ENCODE data around the gene TACSTD2. TPM values are rescaled to one million over a fixed set of nuclear protein-coding genes. Genes with fewer than 3 reads are reported as not detected.
"Not testable (repeated sequence)": the region's sequence is repeated elsewhere in the genome, so short reads cannot be mapped to it uniquely, and the experiment has no call there.

Gene TACSTD2
- polyA plus RNA-seq, 1 donor from 2014 or later: not detected

DNA sequence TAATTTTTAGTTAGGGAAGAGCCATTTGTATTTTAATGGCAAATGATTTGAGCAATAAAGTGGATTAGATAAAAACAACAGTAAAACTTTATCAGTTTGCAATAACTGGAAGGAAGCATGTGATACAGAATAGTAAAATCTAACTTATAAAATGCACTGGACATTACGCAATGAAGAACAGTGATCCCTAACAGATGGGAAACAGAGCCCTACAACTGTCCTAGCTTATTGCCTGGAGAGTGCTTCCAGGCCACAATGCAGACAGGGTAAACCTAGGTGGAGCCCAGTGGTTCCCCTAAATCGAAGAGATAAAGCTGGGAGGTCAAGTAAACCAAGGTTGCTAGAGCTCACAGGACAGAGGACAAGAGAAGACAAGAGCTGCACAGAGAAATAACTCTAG, 37.5 kb downstream of the TACSTD2 start:
- no peak overlapping the region for H3K4me2 ChIP-seq (ENCODE audit: low read length)
- TF ChIP-seq CTCF (IDR thresholded peaks at IDR 0.05; ENCODE audit: poor library complexity, severe bottlenecking) (no peak), REST (IDR thresholded peaks at IDR 0.05; ENCODE audit: borderline replicate concordance) (no peak), EP300 (conservative IDR thresholded peaks at IDR 0.05; ENCODE audit: poor library complexity, severe bottlenecking) (no peak), EZH2 (IDR thresholded peaks at IDR 0.05; ENCODE audit: borderline replicate concordance, insufficient read depth, low read length, poor library complexity, severe bottlenecking) (no peak), POLR2AphosphoS5 (IDR thresholded peaks at IDR 0.05) (no peak), TAF1 (IDR thresholded peaks at IDR 0.05; ENCODE audit: low read depth) (no peak)
- no peak overlapping the region for H2AFZ ChIP-seq (ENCODE audit: low read depth, low read length)
- H3K4me3 ChIP-seq (ENCODE audit: low read length): no peak overlapping the region
- H3K9ac ChIP-seq (ENCODE audit: low read length): no peak overlapping the region
- no peaks in the 10 kb centered on the region for H3K9me2 ChIP-seq (ENCODE audit: insufficient read depth, low read length)
- no peak overlapping the region for H3K27ac ChIP-seq (ENCODE audit: low read length)
- H3F3A ChIP-seq (ENCODE audit: insufficient read depth, low read length, poor library complexity, severe bottlenecking): no peaks in the 10 kb centered on the region
- no peaks in the 10 kb centered on the region for H3K9me3 ChIP-seq (ENCODE audit: low read length)
- no peaks in the 10 kb centered on the region for H3K79me2 ChIP-seq (replicated peaks; ENCODE audit: insufficient read depth, low read length)
- H3K27me3 ChIP-seq (ENCODE audit: insufficient read depth, low read depth, low read length): no peaks in the 10 kb centered on the region
- H4K20me1 ChIP-seq (ENCODE audit: insufficient read depth): no peaks in the 10 kb centered on the region
- H3K36me3 ChIP-seq (ENCODE audit: insufficient read depth, low read length): no peaks in the 10 kb centered on the region

DNA sequence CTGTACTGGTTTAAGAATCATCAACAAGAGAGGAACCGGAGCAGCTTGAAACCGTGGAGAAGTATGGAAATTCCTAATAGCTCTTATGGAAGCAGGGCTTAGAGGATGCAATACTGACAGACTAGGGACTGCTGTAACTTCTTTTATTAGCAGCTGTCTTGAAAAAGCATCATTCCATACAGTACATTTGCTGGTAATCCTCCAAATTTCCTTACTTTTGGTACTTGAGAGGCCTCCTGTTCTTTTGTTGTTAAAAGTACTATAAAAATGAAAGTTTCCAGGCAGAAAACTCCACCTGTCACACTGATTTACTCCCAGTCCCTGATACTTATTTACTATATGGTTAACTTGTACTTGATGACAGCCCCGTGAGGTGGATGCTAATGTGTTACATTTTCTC, 38.2 kb downstream of the TACSTD2 start:
- TF ChIP-seq MXI1 (conservative IDR thresholded peaks at IDR 0.05; ENCODE audit: poor library complexity, severe bottlenecking) (no peak), REST (IDR thresholded peaks at IDR 0.05; ENCODE audit: borderline replicate concordance) (no peak), CTCF (IDR thresholded peaks at IDR 0.05; ENCODE audit: poor library complexity, severe bottlenecking) (no peak), POLR2AphosphoS5 (IDR thresholded peaks at IDR 0.05) (no peak), EZH2 (IDR thresholded peaks at IDR 0.05; ENCODE audit: borderline replicate concordance, insufficient read depth, low read length, poor library complexity, severe bottlenecking) (no peak), EP300 (conservative IDR thresholded peaks at IDR 0.05; ENCODE audit: poor library complexity, severe bottlenecking) (no peak), RAD21 (conservative IDR thresholded peaks at IDR 0.05) (no peak), TAF1 (IDR thresholded peaks at IDR 0.05; ENCODE audit: low read depth) (no peak), SMC3 (conservative IDR thresholded peaks at IDR 0.05; ENCODE audit: poor library complexity) (no peak)
- no peak overlapping the region for H2AFZ ChIP-seq (ENCODE audit: low read depth, low read length)
- H3K4me2 ChIP-seq (ENCODE audit: low read length): no peak overlapping the region
- H3K79me2 ChIP-seq (replicated peaks; ENCODE audit: insufficient read depth, low read length): no peaks in the 10 kb centered on the region
- H3K36me3 ChIP-seq (ENCODE audit: insufficient read depth, low read length): no peaks in the 10 kb centered on the region
- no peak overlapping the region for H3K4me3 ChIP-seq (ENCODE audit: low read length)
- H3K9ac ChIP-seq (ENCODE audit: low read length): no peak overlapping the region
- no peak overlapping the region for H3K27ac ChIP-seq (ENCODE audit: low read length)
- H3K27me3 ChIP-seq (ENCODE audit: insufficient read depth, low read depth, low read length): no peaks in the 10 kb centered on the region
- H3K9me3 ChIP-seq (ENCODE audit: low read length): no peaks in the 10 kb centered on the region
- no peaks in the 10 kb centered on the region for H3K9me2 ChIP-seq (ENCODE audit: insufficient read depth, low read length)
- no peaks in the 10 kb centered on the region for H4K20me1 ChIP-seq (ENCODE audit: insufficient read depth)
- no peaks in the 10 kb centered on the region for H3F3A ChIP-seq (ENCODE audit: insufficient read depth, low read length, poor library complexity, severe bottlenecking)

DNA sequence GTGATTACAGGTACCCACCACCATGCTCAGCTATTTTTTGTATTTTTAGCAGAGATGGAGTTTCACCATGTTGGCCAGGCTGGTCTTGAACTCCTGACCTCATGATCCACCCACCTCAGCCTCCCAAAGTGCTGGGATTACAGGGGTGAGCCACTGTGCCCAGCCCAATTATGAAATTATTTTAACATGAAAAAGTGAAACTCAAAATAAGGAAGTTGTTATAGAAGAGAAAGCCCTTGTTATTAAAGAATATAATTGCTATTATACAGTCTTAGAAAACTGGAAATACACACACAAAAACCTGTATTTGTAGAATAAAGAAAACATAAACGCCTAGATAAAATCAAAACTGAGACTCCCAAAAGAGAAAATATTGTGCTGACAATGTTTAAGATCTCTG, 45.2 kb downstream of the TACSTD2 start:
- not testable (repeated sequence) for H3K27me3 ChIP-seq (ENCODE audit: insufficient read depth, low read depth, low read length); H2AFZ ChIP-seq (ENCODE audit: low read depth, low read length); H3K27ac ChIP-seq (ENCODE audit: low read length); H3K79me2 ChIP-seq (replicated peaks; ENCODE audit: insufficient read depth, low read length); H3K9me2 ChIP-seq (ENCODE audit: insufficient read depth, low read length); H3K36me3 ChIP-seq (ENCODE audit: insufficient read depth, low read length); H3K9ac ChIP-seq (ENCODE audit: low read length); H3K9me3 ChIP-seq (ENCODE audit: low read length); H3K4me3 ChIP-seq (ENCODE audit: low read length); H4K20me1 ChIP-seq (ENCODE audit: insufficient read depth); H3F3A ChIP-seq (ENCODE audit: insufficient read depth, low read length, poor library complexity, severe bottlenecking); H3K4me2 ChIP-seq (ENCODE audit: low read length)
